Erythroblast (primary cell): ENCODE measurements around the gene SPATA31A6.
"Not testable (repeated sequence)": the region's sequence is repeated elsewhere in the genome, so short reads cannot be mapped to it uniquely, and the experiment has no call there.

Source experiments
- GATA1 ChIP-seq: IDR thresholded peaks from 2 replicates; pipeline ENCODE4 v1.6.1; 2011; ENCODE audit warnings: low read depth, mild to moderate bottlenecking, control low read depth, low read length, moderate library complexity
- POLR2A ChIP-seq: IDR thresholded peaks from 2 replicates; pipeline ENCODE4 v1.6.1; 2011; ENCODE audit warnings: mild to moderate bottlenecking, low read length

GRCh38 chr9:42223230-42223629, 39.8 kb downstream of the SPATA31A6 start:
- not testable (repeated sequence) for TF ChIP-seq POLR2A, GATA1
